ENCODE results near the gene SPTLC1.
A peak's percentile ranks its signal among the peaks of the same experiment; 100 is the strongest.
"Not testable (repeated sequence)": the region's sequence is repeated elsewhere in the genome, so short reads cannot be mapped to it uniquely, and the experiment has no call there.

Gene SPTLC1

GRCh38 chr9:92140754-92141143, 25.5 kb upstream of the SPTLC1 start:
- no peak for DNase-seq (ENCODE audit: low read depth in 2 of 2)

- DNase-seq (ENCODE audit: low read depth in 2 of 2): peak; percentile 15 to 21
Measured at GRCh38 chr9:92140074-92140753, 25.0 kb upstream of the SPTLC1 start.

- not testable (repeated sequence) for DNase-seq (ENCODE audit: low read depth in 2 of 2)
Measured at GRCh38 chr9:92138960-92139540, 23.8 kb upstream of the SPTLC1 start.

- DNase-seq (ENCODE audit: low read depth in 2 of 2): peak in 1 of 2 experiments; percentile 13
Measured at GRCh38 chr9:92138157-92138959, 23.1 kb upstream of the SPTLC1 start.

- DNase-seq (ENCODE audit: low read depth in 2 of 2): no peak
Measured at GRCh38 chr9:92136184-92136858, 21.1 kb upstream of the SPTLC1 start.

- DNase-seq (ENCODE audit: low read depth in 2 of 2): no peak
Measured at GRCh38 chr9:92135576-92135975, 20.4 kb upstream of the SPTLC1 start.

- DNase-seq (ENCODE audit: low read depth in 2 of 2): peak; percentile 45 to 51
Measured at GRCh38 chr9:92133949-92134604, 18.9 kb upstream of the SPTLC1 start.

- not testable (repeated sequence) for DNase-seq (ENCODE audit: low read depth in 2 of 2)
Measured at GRCh38 chr9:92132913-92133312, 17.7 kb upstream of the SPTLC1 start.

DNA sequence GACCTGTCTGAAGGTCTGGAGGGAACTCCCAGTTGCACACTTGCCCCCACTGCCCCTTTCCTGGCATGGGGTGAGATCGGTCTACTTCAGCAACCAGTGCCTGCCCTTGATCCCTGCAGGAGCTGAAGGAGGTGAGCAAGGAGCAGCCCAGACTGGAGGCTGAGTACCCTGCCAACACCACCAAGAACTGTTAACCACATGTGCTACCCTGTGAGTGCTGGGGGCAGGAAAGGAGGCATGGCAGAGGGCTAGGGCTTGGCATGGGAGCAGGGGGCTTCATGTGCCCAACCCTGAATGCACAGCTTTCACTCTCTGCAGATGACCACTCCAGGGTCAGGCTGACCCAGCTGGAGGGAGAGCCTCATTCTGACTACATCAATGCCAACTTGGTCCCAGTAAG, 17.3 kb upstream of the SPTLC1 start:
- no peak for DNase-seq (ENCODE audit: low read depth in 2 of 2)

GRCh38 chr9:92122800-92123199, 7.6 kb upstream of the SPTLC1 start:
- DNase-seq (ENCODE audit: low read depth in 2 of 2): no peak

DNA sequence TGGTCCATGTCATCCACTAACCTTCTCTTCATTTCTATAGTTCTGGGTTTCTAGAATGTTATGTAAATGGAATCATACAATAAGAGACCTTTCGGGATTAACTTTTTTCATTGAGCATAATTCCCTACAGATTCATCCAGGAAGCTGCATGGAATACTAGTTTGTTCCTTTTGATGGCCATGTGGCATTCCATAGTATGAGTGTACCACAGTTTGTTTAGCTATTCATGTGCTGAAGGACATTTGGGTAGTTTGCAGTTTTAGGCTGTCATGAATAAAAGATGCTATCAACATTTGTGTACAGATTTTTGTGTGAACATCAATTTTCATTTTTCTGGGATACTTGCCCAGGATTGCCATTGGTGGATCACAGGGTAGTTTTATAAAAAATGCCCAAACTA, 6.8 kb upstream of the SPTLC1 start:
- DNase-seq (ENCODE audit: low read depth in 2 of 2): no peak

- no peak for DNase-seq (ENCODE audit: low read depth in 2 of 2)
Measured at GRCh38 chr9:92121265-92121664, 6.1 kb upstream of the SPTLC1 start.

DNA sequence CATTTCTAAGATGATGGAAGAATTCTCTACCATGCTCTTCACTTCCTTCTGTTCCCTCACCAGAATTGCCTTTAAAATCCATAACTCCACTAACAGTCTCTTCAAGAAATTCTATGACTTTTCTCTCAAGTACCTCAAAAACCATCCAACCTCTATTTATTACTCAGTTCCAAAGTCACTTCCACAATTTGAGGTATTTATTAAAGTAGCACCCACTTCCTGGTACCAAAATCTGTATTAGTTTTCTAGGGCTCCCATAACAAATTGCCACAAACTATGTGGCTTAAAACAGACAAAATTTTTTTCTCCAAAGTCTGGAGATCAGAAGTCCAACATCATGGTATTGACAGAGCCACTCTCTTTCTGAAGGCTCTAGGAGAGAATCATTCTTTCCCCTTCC, 4.9 kb upstream of the SPTLC1 start:
- no peak for DNase-seq (ENCODE audit: low read depth in 2 of 2)

- no peak for DNase-seq (ENCODE audit: low read depth in 2 of 2)
Measured at GRCh38 chr9:92119586-92119985, 4.4 kb upstream of the SPTLC1 start.

- no peak for DNase-seq (ENCODE audit: low read depth in 2 of 2)
Measured at GRCh38 chr9:92108122-92108521, 7.1 kb downstream of the SPTLC1 start.

DNA sequence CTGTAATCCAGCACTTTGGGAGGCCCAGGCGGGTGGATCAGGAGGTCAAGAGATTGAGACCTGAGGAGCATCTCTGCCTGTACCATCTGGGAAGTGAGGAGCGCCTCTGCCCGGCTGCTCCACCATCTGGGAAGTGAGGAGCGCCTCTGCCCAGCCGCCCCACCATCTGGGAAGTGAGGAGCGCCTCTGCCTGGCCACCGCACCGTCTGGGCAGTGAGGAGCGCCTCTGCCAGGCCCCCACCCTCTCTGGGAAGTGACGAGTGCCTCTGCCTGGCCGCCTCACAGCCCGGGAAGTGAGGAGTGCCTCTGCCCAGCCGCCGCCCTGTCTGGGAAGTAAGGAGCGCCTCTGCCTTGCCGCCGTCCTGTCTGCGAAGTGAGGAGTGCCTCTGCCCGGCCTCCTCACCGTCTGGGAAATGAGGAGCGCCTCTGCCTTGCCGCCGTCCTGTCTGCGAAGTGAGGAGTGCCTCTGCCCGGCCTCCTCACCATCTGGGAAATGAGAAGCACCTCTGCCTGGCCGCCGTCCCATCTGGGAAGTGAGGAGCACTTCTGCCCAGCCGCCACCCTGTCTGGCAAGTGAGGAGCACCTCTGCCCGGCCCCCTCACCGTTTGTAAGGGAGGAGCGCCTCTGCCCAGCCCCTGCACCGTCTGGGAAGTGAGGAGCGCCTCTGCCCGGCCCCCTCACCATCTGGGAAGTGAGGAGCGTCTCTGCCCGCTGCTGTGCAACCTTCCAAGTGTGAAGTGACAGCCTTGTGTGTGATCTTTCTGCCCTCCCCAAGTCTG, 9.6 kb downstream of the SPTLC1 start:
- DNase-seq (ENCODE audit: low read depth in 2 of 2): not testable (repeated sequence)

DNA sequence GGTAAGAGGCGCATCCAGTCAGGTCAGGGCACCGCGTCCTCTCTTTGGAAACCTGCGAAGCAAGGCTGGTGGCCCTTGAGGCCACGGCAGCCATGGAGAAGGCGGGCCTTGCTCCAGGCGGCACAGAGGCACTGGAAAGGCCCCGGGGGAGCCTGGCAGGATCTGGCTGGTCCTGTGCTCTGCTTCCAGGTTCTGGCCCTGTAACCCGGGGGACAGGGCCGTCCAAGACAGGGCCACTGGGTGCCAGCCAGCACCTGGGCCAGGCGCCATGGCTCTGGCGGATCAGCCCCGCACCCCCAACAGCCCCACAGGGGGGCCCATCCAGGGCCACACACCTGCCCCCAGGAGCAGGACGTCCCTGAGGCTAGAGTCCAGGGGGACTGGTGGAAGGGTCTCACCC, 11.6 kb downstream of the SPTLC1 start:
- DNase-seq (ENCODE audit: low read depth in 2 of 2): not testable (repeated sequence)

DNA sequence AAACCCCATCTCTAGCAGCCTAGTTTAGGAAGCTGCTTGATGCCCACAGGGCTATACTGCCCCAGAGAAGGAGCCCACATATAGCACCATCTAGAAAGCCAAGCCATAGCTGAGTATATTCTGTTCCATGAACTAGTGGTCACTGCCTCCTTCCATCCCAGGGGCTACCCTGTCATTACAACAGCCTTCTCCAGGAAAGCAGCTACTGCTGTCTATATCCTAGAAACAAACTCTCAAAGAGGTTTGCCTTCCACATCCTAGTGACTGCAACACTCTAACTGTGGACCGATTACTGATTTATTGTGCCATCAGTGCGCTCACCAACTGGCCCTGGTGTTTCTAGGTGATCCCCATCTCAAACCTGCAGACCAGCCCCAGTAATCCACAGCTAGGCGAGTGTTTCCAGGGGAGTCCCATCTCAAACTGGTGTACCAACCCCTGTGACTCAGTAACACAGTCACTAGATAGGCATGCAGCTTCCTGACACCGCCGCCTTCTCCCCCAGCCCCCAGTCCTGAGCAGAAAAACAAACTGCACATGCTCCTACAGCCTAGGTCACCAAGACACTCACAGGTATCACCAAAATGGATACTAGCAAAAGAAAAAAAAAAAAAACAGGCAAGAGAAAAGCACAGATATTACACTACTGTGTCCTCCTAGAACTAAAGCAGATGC, 14.8 kb downstream of the SPTLC1 start:
- DNase-seq (ENCODE audit: low read depth in 2 of 2): peak; percentile 32 to 42

DNA sequence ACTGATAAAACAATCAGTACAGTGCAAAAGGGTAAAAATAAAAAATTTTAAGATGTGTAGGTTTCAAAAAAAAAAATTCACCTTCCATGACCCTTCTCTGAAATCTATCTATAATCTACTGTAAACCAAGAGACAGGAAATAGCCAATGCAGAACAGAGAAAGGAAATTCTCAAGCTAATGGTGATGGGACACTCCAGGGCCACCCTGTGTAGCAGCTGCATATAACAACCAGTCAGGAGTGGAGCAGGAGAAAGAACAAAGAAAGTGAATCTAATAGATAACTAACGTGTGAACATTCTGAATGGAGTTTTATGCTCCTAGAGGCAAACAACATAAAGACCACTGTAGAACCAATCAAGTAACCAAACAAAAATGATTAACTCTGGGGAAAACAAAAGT, 16.6 kb downstream of the SPTLC1 start:
- DNase-seq (ENCODE audit: low read depth in 2 of 2): no peak

- DNase-seq (ENCODE audit: low read depth in 2 of 2): peak in 1 of 2 experiments; percentile 8
Measured at GRCh38 chr9:92097997-92098482, 17.2 kb downstream of the SPTLC1 start.

All from fibroblast of skin of left quadriceps (primary cell).